ENCODE data around the gene SPOCK1.

DNA sequence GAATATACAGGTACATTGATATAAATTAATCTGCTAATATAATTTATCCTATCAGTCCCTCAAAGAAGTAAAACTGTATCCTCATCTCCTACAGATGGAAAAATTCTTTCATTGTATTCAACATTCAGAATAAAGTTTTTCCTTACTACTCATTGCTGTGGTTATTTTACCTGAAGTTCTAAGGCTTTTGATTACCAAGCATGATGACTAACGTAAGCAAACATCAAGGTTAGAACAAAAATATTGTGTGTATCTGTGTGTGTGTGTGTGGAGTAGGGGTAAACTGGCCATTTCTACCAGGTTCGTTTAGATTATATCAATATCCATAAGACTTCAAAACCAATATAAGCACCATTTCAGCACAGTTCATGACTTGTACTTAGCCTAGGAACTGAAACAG is 573.1 kb downstream of the SPOCK1 start:
- TF ChIP-seq LEF1 (IDR thresholded peaks at IDR 0.05; ENCODE audit: borderline replicate concordance), result no peak
- no peak for TF ChIP-seq SP1 (IDR thresholded peaks at IDR 0.05)
- TF ChIP-seq L3MBTL2 (conservative IDR thresholded peaks at IDR 0.05), result no peak
- TF ChIP-seq CTBP1 (IDR thresholded peaks at IDR 0.05; ENCODE audit: borderline replicate concordance), result no peak
- TF ChIP-seq FOXK2 (IDR thresholded peaks at IDR 0.05), result no peak
- TF ChIP-seq ARNT (IDR thresholded peaks at IDR 0.05), result no peak
- TF ChIP-seq SUZ12 (IDR thresholded peaks at IDR 0.05), result no peak

Measured in HEK293T (cell line).